Hepatocyte (in vitro differentiated cells): ENCODE results near the gene UCP2.

Experiments used
- EZH2 ChIP-seq: fragments of 200-600 bp; sonication (generic); IDR thresholded peaks from 2 replicates; pipeline ENCODE4 v1.6.1; 2016; ENCODE audit warnings: antibody characterized with exemption, mild to moderate bottlenecking, borderline replicate concordance
- EZH2phosphoT487 ChIP-seq: fragments of 200-600 bp; sonication (generic); IDR thresholded peaks from one replicate; pipeline ENCODE4 v1.6.1; 2018; ENCODE audit warnings: antibody characterized with exemption, mild to moderate bottlenecking, low read depth, moderate library complexity; ENCODE audit not compliant: unreplicated experiment, severe bottlenecking
- TF ChIP-seq, protein P1 (sequence below): fragments of 200-600 bp; sonication (generic); IDR thresholded peaks from 2 replicates; pipeline ENCODE4 v1.5.1; 2016; ENCODE audit warnings: antibody characterized with exemption, mild to moderate bottlenecking; ENCODE audit not compliant: poor library complexity

DNA sequence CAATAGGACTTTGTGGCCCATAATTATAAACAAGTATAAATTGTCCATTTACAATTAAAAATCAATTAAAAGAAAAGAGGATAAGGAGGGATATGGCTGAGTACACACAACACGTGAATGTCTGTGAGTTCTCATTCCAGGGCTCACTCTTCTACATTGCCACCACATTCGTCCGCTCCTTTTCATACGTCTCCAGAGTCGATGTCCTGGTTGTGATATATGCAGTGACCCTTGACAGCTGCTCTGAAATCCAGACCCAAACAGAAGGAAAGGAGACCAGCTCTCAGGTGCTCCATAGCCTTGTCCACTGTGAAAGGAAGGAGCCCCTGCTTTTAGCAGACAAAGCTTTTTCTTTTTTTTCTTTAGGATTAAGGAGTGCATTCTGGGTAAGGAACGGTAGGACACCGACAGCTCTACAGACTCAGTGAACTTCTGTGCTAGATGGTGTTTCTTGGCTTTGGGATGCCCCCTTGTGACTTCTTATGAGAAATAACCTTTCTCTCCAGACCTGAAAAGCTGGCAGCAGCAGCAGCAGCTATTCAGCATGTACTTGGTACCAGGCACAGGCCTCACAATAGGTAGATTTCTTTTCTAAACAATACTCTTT lies 51.5 kb downstream of the UCP2 start:
- TF ChIP-seq EZH2phosphoT487 (no peak), EZH2 (no peak)
- TF ChIP-seq, protein P1, sequence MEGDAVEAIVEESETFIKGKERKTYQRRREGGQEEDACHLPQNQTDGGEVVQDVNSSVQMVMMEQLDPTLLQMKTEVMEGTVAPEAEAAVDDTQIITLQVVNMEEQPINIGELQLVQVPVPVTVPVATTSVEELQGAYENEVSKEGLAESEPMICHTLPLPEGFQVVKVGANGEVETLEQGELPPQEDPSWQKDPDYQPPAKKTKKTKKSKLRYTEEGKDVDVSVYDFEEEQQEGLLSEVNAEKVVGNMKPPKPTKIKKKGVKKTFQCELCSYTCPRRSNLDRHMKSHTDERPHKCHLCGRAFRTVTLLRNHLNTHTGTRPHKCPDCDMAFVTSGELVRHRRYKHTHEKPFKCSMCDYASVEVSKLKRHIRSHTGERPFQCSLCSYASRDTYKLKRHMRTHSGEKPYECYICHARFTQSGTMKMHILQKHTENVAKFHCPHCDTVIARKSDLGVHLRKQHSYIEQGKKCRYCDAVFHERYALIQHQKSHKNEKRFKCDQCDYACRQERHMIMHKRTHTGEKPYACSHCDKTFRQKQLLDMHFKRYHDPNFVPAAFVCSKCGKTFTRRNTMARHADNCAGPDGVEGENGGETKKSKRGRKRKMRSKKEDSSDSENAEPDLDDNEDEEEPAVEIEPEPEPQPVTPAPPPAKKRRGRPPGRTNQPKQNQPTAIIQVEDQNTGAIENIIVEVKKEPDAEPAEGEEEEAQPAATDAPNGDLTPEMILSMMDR = peak; percentile 54
